Skin epidermis (tissue), 12 donors: ENCODE data around the gene CDK19.
A peak's percentile ranks its signal among the peaks of the same experiment; 100 is the strongest.
"Not testable (repeated sequence)": the region's sequence is repeated elsewhere in the genome, so short reads cannot be mapped to it uniquely, and the experiment has no call there.

Experiments used
- H3K27ac ChIP-seq, 21 experiments: fragments of 200-600 bp; sonication (generic) in 11 of 21; one replicate each; pipeline ENCODE4 v1.5.0; 2020; ENCODE audit warnings: mild to moderate bottlenecking in 3 of 21, inconsistent platforms in 2 of 21, moderate library complexity in 2 of 21
- H3K4me3 ChIP-seq, 7 experiments: fragments of 200-600 bp; sonication (generic) in 2 of 7; one replicate each; pipeline ENCODE4 v1.5.0; 2020; ENCODE audit warnings: inconsistent platforms in 2 of 7, mild to moderate bottlenecking in 2 of 7, moderate library complexity in 1 of 7

The CDK19 gene

GRCh38 chr6:110814102-110815014 lies 911 bp downstream of the CDK19 start:
- Histone ChIP-seq H3K4me3 (peak overlapping the region; percentile 71 to 94 (median 90)), H3K27ac (peak overlapping the region; percentile 78 to 97 (median 91))

GRCh38 chr6:110813338-110814101 lies 1.7 kb downstream of the CDK19 start:
- Histone ChIP-seq H3K4me3 (peak overlapping the region in 6 of 7 experiments; percentile 72 to 94 (median 90)), H3K27ac (peak overlapping the region in 6 of 21 experiments; percentile 83 to 97 (median 94))

DNA sequence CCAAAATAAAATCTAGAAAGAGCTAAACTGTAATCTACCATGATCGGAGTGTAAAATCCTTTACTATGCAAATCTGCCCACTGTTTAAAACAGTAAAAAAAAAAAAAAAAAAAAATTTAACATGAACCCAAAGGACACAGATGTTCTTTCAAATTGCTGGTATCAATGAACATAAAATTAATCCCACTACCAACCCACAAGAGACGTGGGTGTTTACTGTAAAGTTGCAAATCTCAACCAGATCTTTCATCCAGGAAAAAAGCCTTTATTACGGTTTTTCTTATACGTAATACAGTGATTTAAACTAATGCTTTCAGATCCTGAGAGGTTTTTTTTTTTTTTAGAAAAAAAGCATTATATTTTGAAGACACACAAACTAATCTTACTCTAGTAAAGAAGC lies 2.5 kb downstream of the CDK19 start:
- H3K27ac ChIP-seq = no peak overlapping the region
- H3K4me3 ChIP-seq = no peak overlapping the region

DNA sequence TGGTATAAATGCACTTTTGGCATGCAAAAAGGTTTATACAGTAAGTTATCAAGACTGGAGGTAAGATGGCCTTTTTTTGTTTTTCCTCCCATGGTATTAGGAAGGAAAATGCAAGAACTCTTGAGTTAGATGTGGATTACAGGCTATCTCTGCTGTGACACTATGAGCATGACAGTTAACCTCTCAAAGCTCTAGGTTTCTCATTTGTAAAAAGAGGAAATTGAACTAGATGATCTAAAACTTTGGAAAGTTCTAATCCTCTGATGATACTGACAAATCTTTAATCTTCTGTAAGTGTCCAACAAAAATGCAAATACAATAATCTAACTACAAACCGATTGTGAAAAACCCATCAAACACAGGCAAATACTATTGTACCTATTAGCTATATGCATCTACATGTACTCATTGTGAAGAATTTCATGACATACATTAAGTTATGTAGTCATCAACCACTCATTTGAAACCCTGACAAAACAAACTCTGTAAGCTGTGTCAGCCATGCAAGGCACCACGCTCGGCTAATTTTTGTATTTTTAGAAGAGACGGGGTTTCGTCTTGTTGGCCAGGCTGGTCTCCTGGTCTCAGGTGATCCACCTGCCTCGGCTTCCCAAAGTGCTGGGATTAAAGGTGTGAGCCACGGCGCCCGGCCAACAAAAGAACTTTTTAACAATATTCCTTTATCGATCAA lies 4.2 kb downstream of the CDK19 start:
- no peak overlapping the region for H3K4me3 ChIP-seq
- no peak overlapping the region for H3K27ac ChIP-seq

DNA sequence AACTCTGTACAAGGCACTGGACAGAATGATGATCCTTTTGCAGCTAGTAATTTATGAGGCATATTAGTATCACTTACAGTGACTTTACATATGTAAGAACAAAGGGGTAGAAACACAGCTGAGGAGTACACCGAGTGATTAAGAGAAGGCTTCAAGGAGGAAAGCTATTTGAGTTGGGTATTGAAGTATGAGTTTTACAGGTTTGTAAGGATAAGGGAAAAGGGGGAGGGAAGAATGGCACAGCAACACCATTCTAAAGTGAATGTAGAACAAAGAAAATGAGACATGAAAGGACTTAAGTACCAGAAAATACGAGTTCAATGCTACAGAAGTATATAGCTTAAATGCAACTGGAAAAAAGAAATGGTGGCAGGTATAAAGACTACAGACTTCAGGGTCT lies 5.5 kb downstream of the CDK19 start:
- Histone ChIP-seq H3K27ac (no peak overlapping the region), H3K4me3 (no peak overlapping the region)

DNA sequence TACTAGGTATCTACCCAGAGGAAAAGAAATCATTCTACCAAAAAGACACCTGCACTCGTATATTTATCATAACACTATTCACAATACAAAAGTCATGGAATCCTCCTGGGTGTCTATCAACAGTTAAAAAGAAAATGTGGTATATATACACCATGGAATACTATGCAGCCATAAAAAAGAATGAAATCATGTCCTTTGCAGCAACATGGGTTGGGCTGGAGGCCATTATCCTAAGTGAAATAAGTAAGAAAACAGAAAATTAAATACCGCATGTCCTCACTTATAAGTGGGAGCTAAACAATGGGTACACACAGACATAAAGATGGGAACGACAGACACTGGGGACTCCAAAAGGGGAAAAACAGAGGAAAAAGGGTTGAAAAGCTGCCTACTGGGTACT lies 13.1 kb downstream of the CDK19 start:
- not testable (repeated sequence) for H3K4me3 ChIP-seq, H3K27ac ChIP-seq

DNA sequence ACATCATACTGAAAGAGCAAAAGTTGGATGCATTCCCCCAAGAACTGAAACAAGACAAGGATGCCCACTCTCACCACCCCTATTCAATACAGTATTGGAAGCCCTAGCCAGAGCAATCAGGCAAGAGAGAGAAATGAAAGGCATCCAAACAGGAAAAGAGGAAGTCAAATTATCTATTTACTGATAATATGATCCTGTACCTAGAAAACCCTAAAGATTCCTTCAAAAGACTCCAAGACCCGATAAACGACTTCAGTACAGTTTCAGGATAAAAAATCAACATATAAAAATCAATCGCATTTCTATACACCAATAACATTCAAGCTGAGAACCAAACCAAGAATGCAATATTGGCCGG lies 14.5 kb downstream of the CDK19 start:
- H3K4me3 ChIP-seq = no peak overlapping the region
- H3K27ac ChIP-seq = no peak overlapping the region

DNA sequence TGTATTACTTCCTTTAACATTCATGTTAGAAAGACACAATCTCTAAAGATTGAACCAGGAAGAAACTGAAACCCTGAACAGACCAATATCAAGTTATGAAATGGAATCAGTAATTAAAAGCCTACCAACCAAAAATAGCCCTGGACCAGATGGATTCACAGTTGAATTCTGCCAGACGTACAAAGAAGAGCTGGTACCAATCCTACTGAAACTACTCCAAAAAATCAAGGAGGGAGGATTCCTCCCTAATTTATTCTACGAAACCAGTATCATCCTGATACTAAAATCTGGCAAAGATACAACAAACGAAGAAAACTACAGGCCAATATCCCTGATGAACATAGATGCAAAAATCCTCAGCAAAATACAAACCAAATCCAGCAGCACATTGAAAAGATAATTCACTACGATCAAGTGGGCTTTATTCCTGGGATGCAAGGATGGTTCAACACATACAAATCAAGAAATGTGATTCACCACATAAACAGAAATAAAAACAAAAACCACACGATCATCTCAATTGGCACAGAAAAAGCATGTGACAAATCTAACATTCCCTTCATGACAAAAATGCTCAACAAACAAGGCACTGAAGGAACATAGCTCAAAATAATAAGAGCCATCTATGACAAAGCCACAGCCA lies 15.0 kb downstream of the CDK19 start:
- Histone ChIP-seq H3K4me3 (no peak overlapping the region), H3K27ac (no peak overlapping the region)

DNA sequence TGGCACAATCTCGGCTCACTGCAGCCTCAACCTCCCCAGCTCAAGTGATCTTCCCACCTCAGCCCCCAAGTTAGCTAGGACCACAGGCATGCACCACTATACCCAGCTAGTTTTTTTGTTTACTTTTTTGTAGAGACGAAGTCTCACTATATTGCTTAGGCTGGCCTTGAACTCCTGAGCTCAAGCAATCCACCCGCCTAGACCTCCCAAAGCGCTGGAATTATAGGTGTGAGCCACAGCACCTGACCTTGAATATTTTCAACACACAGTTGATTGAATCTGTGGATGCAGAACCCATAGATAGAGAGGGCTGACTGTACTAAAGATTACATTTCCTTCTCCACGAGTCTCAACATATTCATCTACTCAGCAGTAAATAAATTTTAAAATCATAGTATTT lies 15.6 kb downstream of the CDK19 start:
- no peak overlapping the region for H3K27ac ChIP-seq
- H3K4me3 ChIP-seq = no peak overlapping the region

- no peak overlapping the region for H3K27ac ChIP-seq
- no peak overlapping the region for H3K4me3 ChIP-seq
Measured at GRCh38 chr6:110799189-110799588, 16.1 kb downstream of the CDK19 start.

- no peak overlapping the region for H3K27ac ChIP-seq
- no peak overlapping the region for H3K4me3 ChIP-seq
Measured at GRCh38 chr6:110795271-110795670, 20.0 kb downstream of the CDK19 start.

GRCh38 chr6:110786696-110787095 lies 28.6 kb downstream of the CDK19 start:
- H3K27ac ChIP-seq = no peak overlapping the region

GRCh38 chr6:110786271-110786670 lies 29.0 kb downstream of the CDK19 start:
- H3K27ac ChIP-seq = no peak overlapping the region
- no peak overlapping the region for H3K4me3 ChIP-seq

More at GRCh38 chr6:110786696-110787095, 28.6 kb downstream of the CDK19 start:
- no peak overlapping the region for H3K4me3 ChIP-seq

GRCh38 chr6:110784610-110784979 lies 30.7 kb downstream of the CDK19 start:
- Histone ChIP-seq H3K4me3 (no peak overlapping the region), H3K27ac (no peak overlapping the region)

GRCh38 chr6:110781522-110782214 lies 33.6 kb downstream of the CDK19 start:
- Histone ChIP-seq H3K27ac (no peak overlapping the region), H3K4me3 (no peak overlapping the region)

GRCh38 chr6:110778333-110778732 lies 36.9 kb downstream of the CDK19 start:
- H3K27ac ChIP-seq = no peak overlapping the region
- no peak overlapping the region for H3K4me3 ChIP-seq

DNA sequence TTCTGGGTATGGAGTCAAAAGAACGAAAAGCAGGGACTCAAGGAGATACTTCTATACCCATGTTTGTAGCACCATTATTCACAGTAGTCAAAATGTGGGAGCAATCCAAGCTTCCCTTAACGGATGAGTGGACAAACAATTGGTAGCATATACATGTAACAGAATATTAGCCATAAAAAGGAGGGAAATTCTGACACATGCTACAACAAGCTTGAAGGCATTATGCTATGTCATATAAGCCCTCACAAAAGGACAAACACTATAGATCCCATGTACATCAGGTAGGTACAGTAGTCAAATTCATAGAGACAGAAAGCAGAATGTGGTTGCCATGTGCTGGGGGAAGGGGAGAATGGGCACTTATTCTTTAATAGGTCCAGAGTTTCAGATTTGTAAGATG lies 37.6 kb downstream of the CDK19 start:
- no peak overlapping the region for H3K27ac ChIP-seq
- no peak overlapping the region for H3K4me3 ChIP-seq

- H3K4me3 ChIP-seq = no peak overlapping the region
- no peak overlapping the region for H3K27ac ChIP-seq
Measured at GRCh38 chr6:110776413-110776812, 38.9 kb downstream of the CDK19 start.

GRCh38 chr6:110769923-110770322 lies 45.3 kb downstream of the CDK19 start:
- Histone ChIP-seq H3K4me3 (no peak overlapping the region), H3K27ac (no peak overlapping the region)
